T-helper 1 cell treated with Interleukin-12 subunit alpha and Interleukin-12 subunit beta and Interleukin-4 antibody, amounts not matched to agents 30 μg/mL and 1 μg/mL, for 36 hours (primary cell): ENCODE data around the gene MTCL3.

Experiments
- H3K27ac Mint-ChIP-seq: one replicate; pipeline ENCODE4 v1.8.0; 2021; ENCODE audit warnings: mild to moderate bottlenecking, mixed read lengths
- H3K27me3 Mint-ChIP-seq: one replicate; pipeline ENCODE4 v1.8.0; 2021; ENCODE audit warnings: low read depth, mixed read lengths
- H3K36me3 Mint-ChIP-seq: one replicate; pipeline ENCODE4 v1.8.0; 2021; ENCODE audit warnings: low read depth, mixed read lengths
- H3K4me1 Mint-ChIP-seq: one replicate; pipeline ENCODE4 v1.8.0; 2021; ENCODE audit warnings: low read depth, mixed read lengths
- H3K4me3 Mint-ChIP-seq: one replicate; pipeline ENCODE4 v1.8.0; 2021; ENCODE audit warnings: mild to moderate bottlenecking, moderate library complexity, mixed read lengths
- H3K9me3 Mint-ChIP-seq: one replicate; pipeline ENCODE4 v1.8.0; 2021; ENCODE audit warnings: mixed read lengths

Gene MTCL3

GRCh38 chr6:127518710-127519468 is at the start of gene MTCL3:
Gene MTCL3, minus strand, starts transcription at chr6:127519335.
- Mint-ChIP-seq H3K27me3 (peaks cover 40% of the 10 kb centered on the region), H3K4me1 (peaks cover 28% of the 10 kb centered on the region), H3K9me3 (no peaks in the 10 kb centered on the region), H3K4me3 (peak within 1 kb of the TSS; percentile 91), H3K27ac (peak within 1 kb of the TSS; percentile 81), H3K36me3 (peaks cover 12% of the 10 kb centered on the region)

DNA sequence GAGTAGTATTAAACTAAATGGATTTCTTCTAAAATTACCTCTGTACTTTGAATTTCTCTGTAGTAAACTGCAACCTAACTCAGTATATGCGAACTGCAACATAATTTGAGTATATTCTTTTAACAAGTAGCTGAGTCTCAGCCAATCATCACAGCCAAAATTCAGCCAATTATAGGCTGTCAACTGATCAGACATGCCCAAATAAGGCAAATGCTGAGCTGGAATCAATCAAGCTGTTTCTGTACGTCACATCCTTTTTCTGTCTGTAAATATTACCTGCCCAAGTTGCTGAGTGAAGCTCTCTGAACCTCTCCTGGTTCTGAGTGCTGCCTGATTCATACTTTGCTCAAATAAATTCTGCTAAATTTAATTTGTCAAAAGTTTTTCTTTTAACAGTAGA is 48.3 kb upstream of the MTCL3 start:
- Mint-ChIP-seq H3K4me1 (peaks cover 12% of the 10 kb centered on the region), H3K27me3 (peaks cover 3% of the 10 kb centered on the region), H3K4me3 (no peak overlapping the region), H3K36me3 (no peaks in the 10 kb centered on the region), H3K27ac (no peak overlapping the region), H3K9me3 (no peaks in the 10 kb centered on the region)

- no peak overlapping the region for H3K4me3 Mint-ChIP-seq
- no peak overlapping the region for H3K27ac Mint-ChIP-seq
- H3K4me1 Mint-ChIP-seq, result peaks cover 12% of the 10 kb centered on the region
- no peaks in the 10 kb centered on the region for H3K9me3 Mint-ChIP-seq
- H3K27me3 Mint-ChIP-seq, result peaks cover 8% of the 10 kb centered on the region
- H3K36me3 Mint-ChIP-seq, result no peaks in the 10 kb centered on the region
Observed at GRCh38 chr6:127566651-127567050, 47.5 kb upstream of the MTCL3 start.

DNA sequence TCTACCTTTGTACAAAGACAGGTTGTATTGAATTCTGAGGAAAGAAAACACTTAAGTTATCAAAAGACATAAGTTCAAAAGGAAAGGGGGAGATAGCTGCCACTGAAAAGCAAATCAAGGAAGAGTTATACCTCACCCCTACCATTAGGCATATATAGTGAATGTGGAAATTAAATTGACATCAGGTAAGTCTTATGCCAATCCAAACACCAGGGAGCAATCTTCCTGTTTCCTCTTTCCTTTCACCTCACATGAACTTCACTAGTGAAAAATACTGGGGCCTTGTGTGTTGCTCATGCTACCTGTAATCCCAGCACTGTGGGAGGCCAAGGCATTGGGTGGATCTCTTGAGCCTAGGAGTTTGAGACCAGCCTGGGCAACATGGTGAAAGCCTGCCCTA is 47.0 kb upstream of the MTCL3 start:
- H3K27me3 Mint-ChIP-seq, result peaks cover 13% of the 10 kb centered on the region
- no peak overlapping the region for H3K4me3 Mint-ChIP-seq
- H3K27ac Mint-ChIP-seq, result no peak overlapping the region
- no peaks in the 10 kb centered on the region for H3K36me3 Mint-ChIP-seq
- no peaks in the 10 kb centered on the region for H3K9me3 Mint-ChIP-seq
- H3K4me1 Mint-ChIP-seq, result peaks cover 6% of the 10 kb centered on the region

DNA sequence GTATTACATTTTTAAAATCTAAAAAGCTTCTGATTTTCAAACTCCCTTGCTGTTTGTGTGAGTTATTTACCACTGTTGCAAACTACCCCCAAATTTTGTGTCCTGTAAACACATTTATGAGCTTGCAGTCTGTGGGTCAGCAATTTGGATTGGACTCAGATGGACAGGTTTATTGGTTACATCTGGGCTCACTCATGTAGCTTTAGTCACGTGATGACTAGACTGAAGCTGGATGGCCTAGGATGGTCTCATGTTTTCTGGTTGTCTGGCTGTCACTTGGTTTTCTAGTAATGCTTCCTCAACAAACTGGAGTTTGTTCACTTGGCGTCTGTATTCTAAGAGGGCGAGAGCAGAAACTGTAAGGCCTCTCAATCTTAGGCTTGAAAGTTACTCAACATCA is 45.6 kb upstream of the MTCL3 start:
- H3K9me3 Mint-ChIP-seq, result no peaks in the 10 kb centered on the region

DNA sequence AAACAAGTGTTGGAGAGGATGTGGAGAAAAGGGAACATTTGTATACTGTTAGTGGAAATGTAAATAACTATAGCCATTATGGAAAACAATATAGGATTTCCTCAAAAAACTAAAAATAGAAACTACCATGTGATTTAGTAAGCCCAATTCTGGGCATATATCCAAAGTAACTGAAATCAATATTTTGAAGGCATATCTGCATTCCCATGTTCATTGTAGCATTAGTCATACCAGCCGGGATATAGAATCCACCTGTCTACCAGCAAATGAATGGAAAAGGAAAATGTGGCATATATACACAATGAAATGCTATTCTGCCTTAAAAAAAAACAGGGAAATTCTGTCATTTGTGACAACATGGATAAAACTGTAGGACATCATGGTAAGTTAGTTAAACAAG is 42.5 kb upstream of the MTCL3 start:
- H3K27ac Mint-ChIP-seq, result no peak overlapping the region
- H3K4me3 Mint-ChIP-seq, result no peak overlapping the region
- H3K4me1 Mint-ChIP-seq, result no peaks in the 10 kb centered on the region
- no peaks in the 10 kb centered on the region for H3K9me3 Mint-ChIP-seq
- H3K36me3 Mint-ChIP-seq, result no peaks in the 10 kb centered on the region
- peaks cover 20% of the 10 kb centered on the region for H3K27me3 Mint-ChIP-seq

More for the DNA sequence above, 45.6 kb upstream of the MTCL3 start:
- H3K4me3 Mint-ChIP-seq, result no peak overlapping the region
- no peaks in the 10 kb centered on the region for H3K4me1 Mint-ChIP-seq
- peaks cover 16% of the 10 kb centered on the region for H3K27me3 Mint-ChIP-seq
- no peaks in the 10 kb centered on the region for H3K36me3 Mint-ChIP-seq
- no peak overlapping the region for H3K27ac Mint-ChIP-seq

GRCh38 chr6:127554435-127555006 is 35.4 kb upstream of the MTCL3 start:
- H3K4me3 Mint-ChIP-seq, result no peak overlapping the region
- no peak overlapping the region for H3K27ac Mint-ChIP-seq
- peaks cover 26% of the 10 kb centered on the region for H3K27me3 Mint-ChIP-seq
- no peaks in the 10 kb centered on the region for H3K9me3 Mint-ChIP-seq
- no peaks in the 10 kb centered on the region for H3K4me1 Mint-ChIP-seq
- H3K36me3 Mint-ChIP-seq, result no peaks in the 10 kb centered on the region

- H3K27me3 Mint-ChIP-seq, result peaks cover 30% of the 10 kb centered on the region
- H3K27ac Mint-ChIP-seq, result no peak overlapping the region
- no peaks in the 10 kb centered on the region for H3K9me3 Mint-ChIP-seq
- no peaks in the 10 kb centered on the region for H3K36me3 Mint-ChIP-seq
- H3K4me1 Mint-ChIP-seq, result no peaks in the 10 kb centered on the region
- no peak overlapping the region for H3K4me3 Mint-ChIP-seq
Observed at GRCh38 chr6:127550403-127550802, 31.3 kb upstream of the MTCL3 start.

GRCh38 chr6:127547904-127548649 is 28.9 kb upstream of the MTCL3 start:
- Mint-ChIP-seq H3K4me3 (no peak overlapping the region), H3K27me3 (peaks cover 34% of the 10 kb centered on the region), H3K36me3 (no peaks in the 10 kb centered on the region), H3K4me1 (no peaks in the 10 kb centered on the region), H3K9me3 (no peaks in the 10 kb centered on the region), H3K27ac (no peak overlapping the region)

DNA sequence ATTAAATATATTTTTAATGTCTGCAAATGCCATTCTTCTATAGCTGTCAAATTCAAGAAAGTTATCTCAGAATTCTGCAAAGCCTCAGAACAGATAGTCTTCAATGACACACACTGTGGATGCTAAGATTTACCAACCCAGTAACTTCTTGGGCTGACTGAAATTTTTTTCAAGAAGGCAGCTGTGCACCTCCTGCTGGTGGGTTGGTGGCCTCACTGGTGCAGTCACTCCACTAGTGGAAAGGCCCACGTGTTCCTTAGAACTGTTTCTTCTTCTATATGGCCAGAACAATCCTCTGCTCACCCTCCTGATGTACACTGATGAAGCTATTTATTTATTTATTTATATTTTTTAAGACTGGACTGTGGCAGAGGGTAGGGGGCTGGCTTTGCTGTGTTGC is 28.1 kb upstream of the MTCL3 start:
- peaks cover 31% of the 10 kb centered on the region for H3K27me3 Mint-ChIP-seq
- no peak overlapping the region for H3K27ac Mint-ChIP-seq
- H3K36me3 Mint-ChIP-seq, result no peaks in the 10 kb centered on the region
- no peaks in the 10 kb centered on the region for H3K4me1 Mint-ChIP-seq
- H3K9me3 Mint-ChIP-seq, result no peaks in the 10 kb centered on the region
- no peak overlapping the region for H3K4me3 Mint-ChIP-seq

DNA sequence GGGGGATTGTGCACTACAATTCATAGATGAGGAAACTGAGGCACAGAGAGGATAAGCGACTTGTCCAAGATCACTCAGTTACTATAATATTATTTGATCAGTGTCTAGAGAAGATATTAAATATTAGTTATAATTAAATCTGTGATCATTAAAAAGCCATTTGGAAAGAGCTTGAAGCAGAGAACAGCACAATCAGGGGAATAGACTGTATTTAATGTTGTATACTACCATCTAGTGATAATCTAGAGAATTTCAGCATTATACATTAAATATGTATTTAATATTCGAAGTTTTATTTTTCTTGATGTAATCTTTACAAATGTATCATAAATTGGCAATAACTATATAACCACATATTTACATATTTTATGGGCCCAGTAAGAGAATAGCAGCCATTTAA is 20.1 kb upstream of the MTCL3 start:
- Mint-ChIP-seq H3K36me3 (no peaks in the 10 kb centered on the region), H3K9me3 (no peaks in the 10 kb centered on the region), H3K27ac (no peak overlapping the region), H3K27me3 (peaks cover 25% of the 10 kb centered on the region), H3K4me1 (peaks cover 3% of the 10 kb centered on the region), H3K4me3 (no peak overlapping the region)

- Mint-ChIP-seq H3K9me3 (no peaks in the 10 kb centered on the region), H3K4me1 (peaks cover 3% of the 10 kb centered on the region), H3K4me3 (no peak overlapping the region), H3K27ac (no peak overlapping the region), H3K27me3 (peaks cover 30% of the 10 kb centered on the region), H3K36me3 (no peaks in the 10 kb centered on the region)
Observed at GRCh38 chr6:127538750-127539264, 19.7 kb upstream of the MTCL3 start.

DNA sequence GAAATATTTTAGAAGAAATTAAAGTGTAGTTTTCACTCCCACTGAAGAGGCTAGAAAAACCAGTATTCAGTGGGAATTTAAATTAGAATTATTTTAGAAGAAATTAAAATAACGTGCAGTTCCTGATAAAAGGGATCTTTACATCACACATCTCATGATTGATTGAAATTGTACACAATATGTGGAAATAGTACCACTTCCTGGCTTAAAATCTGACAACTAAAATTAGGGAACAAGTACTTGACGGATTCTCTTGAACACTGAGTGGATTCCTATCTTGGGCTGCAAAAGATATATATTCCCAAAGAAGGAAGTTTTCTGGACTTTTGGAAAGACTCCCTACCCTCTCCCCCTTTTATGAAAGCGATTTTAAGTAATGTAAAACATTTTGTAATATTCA is 14.6 kb upstream of the MTCL3 start:
- Mint-ChIP-seq H3K4me3 (no peak overlapping the region), H3K9me3 (no peaks in the 10 kb centered on the region), H3K36me3 (no peaks in the 10 kb centered on the region), H3K4me1 (no peaks in the 10 kb centered on the region), H3K27me3 (peaks cover 35% of the 10 kb centered on the region), H3K27ac (no peak overlapping the region)

- Mint-ChIP-seq H3K27ac (no peak overlapping the region), H3K27me3 (peaks cover 39% of the 10 kb centered on the region), H3K4me1 (no peaks in the 10 kb centered on the region), H3K4me3 (no peak overlapping the region), H3K9me3 (no peaks in the 10 kb centered on the region), H3K36me3 (no peaks in the 10 kb centered on the region)
Observed at GRCh38 chr6:127533011-127533410, 13.9 kb upstream of the MTCL3 start.

- Mint-ChIP-seq H3K36me3 (peaks cover 3% of the 10 kb centered on the region), H3K4me3 (no peak overlapping the region), H3K4me1 (peaks cover 15% of the 10 kb centered on the region), H3K9me3 (no peaks in the 10 kb centered on the region), H3K27me3 (peaks cover 62% of the 10 kb centered on the region), H3K27ac (no peak overlapping the region)
Observed at GRCh38 chr6:127522714-127523113, 3.6 kb upstream of the MTCL3 start.
